HEK293 (cell line): ENCODE measurements around the gene HECTD4.
A peak's percentile ranks its signal among the peaks of the same experiment; 100 is the strongest.

Experiments
- CTCF ChIA-PET: fragments of 350-600 bp; formaldehyde crosslinking; extraction: SDS; loops from one replicate; lab custom pipeline; 2021; ENCODE audit warnings: antibody characterized with exemption; lab: Yijun Ruan, JAX
- POLR2A ChIA-PET: fragments of 300-600 bp; formaldehyde crosslinking; extraction: SDS; loops from one replicate; lab custom pipeline; 2020; ENCODE audit warnings: antibody characterized with exemption, inconsistent platforms; lab: Yijun Ruan, JAX
- H3K27ac ChIP-seq: fragments of 200-500 bp; sonication (Bioruptor generic); 2 replicates; pipeline ENCODE4 v1.5.1; 2014; ENCODE audit warnings: low read depth, low read length, control low read depth, inconsistent platforms; ENCODE audit errors: extremely low read depth
- H3K36me3 ChIP-seq, 2 experiments: fragments of 200-500 bp in 1 of 2; sonication (Bioruptor generic) in 1 of 2; 1 replicate in 1 of 2; 2 replicates in 1 of 2; pipeline ENCODE4 v1.5.1; 2014 to 2017; ENCODE audit warnings: inconsistent platforms in 2 of 2, low read length in 2 of 2; ENCODE audit not compliant: control insufficient read depth in 2 of 2, insufficient read depth in 1 of 2
- H3K4me1 ChIP-seq: fragments of 200-500 bp; sonication (Bioruptor generic); 2 replicates; pipeline ENCODE4 v1.5.1; 2014; ENCODE audit warnings: mild to moderate bottlenecking, low read length, inconsistent platforms; ENCODE audit not compliant: control insufficient read depth, insufficient read depth
- H3K4me3 ChIP-seq: 2 replicates; pipeline ENCODE4 v1.5.1; 2011; ENCODE audit warnings: low read depth, mild to moderate bottlenecking, control low read depth, low read length, moderate library complexity
- H3K9me3 ChIP-seq: fragments of 200-500 bp; sonication (Bioruptor generic); 2 replicates; pipeline ENCODE4 v1.5.1; 2014; ENCODE audit warnings: low read depth, low read length, inconsistent platforms; ENCODE audit not compliant: control insufficient read depth, insufficient read depth
- FEZF1 ChIP-seq: fragments of 450-650 bp; formaldehyde crosslinking; IDR thresholded peaks from 2 replicates; pipeline ENCODE4 v1.5.1; 2016; ENCODE audit warnings: missing biosample characterization, missing genetic modification characterization
- IKZF3 ChIP-seq: fragments of 450-650 bp; IDR thresholded peaks from 2 replicates; pipeline ENCODE4 v1.5.0; 2018; ENCODE audit warnings: missing biosample characterization, mild to moderate bottlenecking, missing genetic modification characterization, moderate library complexity
- KLF9 ChIP-seq: fragments of 450-650 bp; formaldehyde crosslinking; IDR thresholded peaks from 2 replicates; pipeline ENCODE4 v1.5.1; 2016; ENCODE audit warnings: missing biosample characterization, missing genetic modification characterization, low read depth
- ZNF112 ChIP-seq: fragments of 450-650 bp; formaldehyde crosslinking; IDR thresholded peaks from 2 replicates; pipeline ENCODE4 v1.5.0; 2017; ENCODE audit warnings: missing biosample characterization, missing genetic modification characterization
- ZNF121 ChIP-seq: fragments of 450-650 bp; formaldehyde crosslinking; IDR thresholded peaks from 2 replicates; pipeline ENCODE4 v1.5.1; 2016; ENCODE audit warnings: missing biosample characterization, missing genetic modification characterization
- ZNF140 ChIP-seq: fragments of 450-650 bp; formaldehyde crosslinking; IDR thresholded peaks from 2 replicates; pipeline ENCODE4 v1.5.1; 2016; ENCODE audit warnings: missing biosample characterization, missing genetic modification characterization
- ZNF148 ChIP-seq: fragments of 450-650 bp; formaldehyde crosslinking; IDR thresholded peaks from 2 replicates; pipeline ENCODE4 v1.5.0; 2017; ENCODE audit warnings: missing biosample characterization, missing genetic modification characterization, borderline replicate concordance
- ZNF157 ChIP-seq: fragments of 450-650 bp; formaldehyde crosslinking; IDR thresholded peaks from 2 replicates; pipeline ENCODE4 v1.5.1; 2016; ENCODE audit warnings: missing biosample characterization, missing genetic modification characterization
- ZNF23 ChIP-seq: fragments of 450-650 bp; formaldehyde crosslinking; IDR thresholded peaks from 2 replicates; pipeline ENCODE4 v1.5.1; 2016; ENCODE audit warnings: missing biosample characterization, missing genetic modification characterization, borderline replicate concordance
- ZNF248 ChIP-seq: fragments of 450-650 bp; formaldehyde crosslinking; IDR thresholded peaks from 2 replicates; pipeline ENCODE4 v1.5.1; 2017; ENCODE audit warnings: missing biosample characterization, missing genetic modification characterization
- ZNF302 ChIP-seq: fragments of 450-650 bp; formaldehyde crosslinking; IDR thresholded peaks from 2 replicates; pipeline ENCODE4 v1.5.1; 2016; ENCODE audit warnings: missing biosample characterization, missing genetic modification characterization, low read depth
- ZNF366 ChIP-seq: fragments of 450-650 bp; formaldehyde crosslinking; conservative IDR thresholded peaks from 2 replicates; pipeline ENCODE4 v1.5.1; 2016; ENCODE audit warnings: missing biosample characterization, missing genetic modification characterization
- ZNF37A ChIP-seq: fragments of 450-650 bp; IDR thresholded peaks from 2 replicates; pipeline ENCODE4 v1.5.1; 2018; ENCODE audit warnings: missing biosample characterization, missing genetic modification characterization
- ZNF549 ChIP-seq: fragments of 450-650 bp; IDR thresholded peaks from 2 replicates; pipeline ENCODE4 v1.5.1; 2018; ENCODE audit warnings: missing biosample characterization, missing genetic modification characterization, mild to moderate bottlenecking, inconsistent platforms, moderate library complexity
- ZNF600 ChIP-seq: fragments of 450-650 bp; formaldehyde crosslinking; IDR thresholded peaks from 2 replicates; pipeline ENCODE4 v1.5.1; 2016; ENCODE audit warnings: missing biosample characterization, missing genetic modification characterization
- ZNF654 ChIP-seq: fragments of 450-650 bp; formaldehyde crosslinking; IDR thresholded peaks from 2 replicates; pipeline ENCODE4 v1.5.1; 2016; ENCODE audit warnings: low read depth, missing biosample characterization, missing genetic modification characterization
- TF ChIP-seq, protein P1 (sequence below): fragments of 450-650 bp; formaldehyde crosslinking; IDR thresholded peaks from 2 replicates; pipeline ENCODE4 v1.5.1; 2017; ENCODE audit warnings: missing biosample characterization, mild to moderate bottlenecking, missing genetic modification characterization, moderate library complexity

Gene HECTD4

GRCh38 chr12:112367965-112368364, 14.3 kb downstream of the HECTD4 start:
- Histone ChIP-seq H3K9me3 (no peaks in the 10 kb centered on the region), H3K27ac (no peak overlapping the region), H3K4me3 (no peak overlapping the region), H3K4me1 (peaks cover 22% of the 10 kb centered on the region), H3K36me3 (no peaks in the 10 kb centered on the region; a peak in 1 of 3 replicates)
- CTCF ChIA-PET: no interaction called here
- POLR2A ChIA-PET: interaction anchor here (0.6 kb wide), 1 partner anchor 34 kb away, joined by 3 read pairs; no protein-coding TSS in a partner anchor
- no peak for TF ChIP-seq ZNF654 (tag by site-specific recombination)
- no peak for TF ChIP-seq ZNF37A (tag by site-specific recombination)
- TF ChIP-seq KLF9: no peak
- no peak for TF ChIP-seq ZNF248 (tag by site-specific recombination)
- TF ChIP-seq, protein P1, sequence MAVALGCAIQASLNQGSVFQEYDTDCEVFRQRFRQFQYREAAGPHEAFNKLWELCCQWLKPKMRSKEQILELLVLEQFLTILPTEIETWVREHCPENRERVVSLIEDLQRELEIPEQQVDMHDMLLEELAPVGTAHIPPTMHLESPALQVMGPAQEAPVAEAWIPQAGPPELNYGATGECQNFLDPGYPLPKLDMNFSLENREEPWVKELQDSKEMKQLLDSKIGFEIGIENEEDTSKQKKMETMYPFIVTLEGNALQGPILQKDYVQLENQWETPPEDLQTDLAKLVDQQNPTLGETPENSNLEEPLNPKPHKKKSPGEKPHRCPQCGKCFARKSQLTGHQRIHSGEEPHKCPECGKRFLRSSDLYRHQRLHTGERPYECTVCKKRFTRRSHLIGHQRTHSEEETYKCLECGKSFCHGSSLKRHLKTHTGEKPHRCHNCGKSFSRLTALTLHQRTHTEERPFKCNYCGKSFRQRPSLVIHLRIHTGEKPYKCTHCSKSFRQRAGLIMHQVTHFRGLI: no peak
- TF ChIP-seq FEZF1 (tag by site-specific recombination): no peak
- TF ChIP-seq ZNF140 (tag by site-specific recombination): no peak
- no peak for TF ChIP-seq ZNF366 (tag by site-specific recombination)
- TF ChIP-seq IKZF3: no peak
- TF ChIP-seq ZNF600 (tag by site-specific recombination): no peak
- TF ChIP-seq ZNF23 (tag by site-specific recombination): no peak

- POLR2A ChIA-PET: no interaction called here
- H3K27ac ChIP-seq: no peak overlapping the region
- no peak overlapping the region for H3K4me3 ChIP-seq
- CTCF ChIA-PET: no interaction called here
- H3K36me3 ChIP-seq: no peaks in the 10 kb centered on the region; a peak in 1 of 3 replicates
- no peaks in the 10 kb centered on the region for H3K9me3 ChIP-seq
- TF ChIP-seq ZNF302 (tag by site-specific recombination): no peak
- peaks cover 7% of the 10 kb centered on the region for H3K4me1 ChIP-seq
Measured at GRCh38 chr12:112362310-112362709, 19.9 kb downstream of the HECTD4 start.

- no peak overlapping the region for H3K4me3 ChIP-seq
- ChIA-PET CTCF (no interaction called here), POLR2A (no interaction called here)
- no peaks in the 10 kb centered on the region; a peak in 1 of 3 replicates for H3K36me3 ChIP-seq
- no peaks in the 10 kb centered on the region for H3K9me3 ChIP-seq
- peaks cover 7% of the 10 kb centered on the region for H3K4me1 ChIP-seq
- TF ChIP-seq ZNF549 (tag by site-specific recombination) (no peak), ZNF148 (tag by site-specific recombination) (no peak), ZNF112 (tag by site-specific recombination) (no peak), ZNF121 (tag by site-specific recombination) (peak; percentile 86), ZNF157 (tag by site-specific recombination) (no peak)
- TF ChIP-seq, all 188 proteins: peak for 1
- no peak overlapping the region for H3K27ac ChIP-seq
Measured at GRCh38 chr12:112361271-112361670, 21.0 kb downstream of the HECTD4 start.
